B cell (primary cell): ENCODE results near the gene MAGOHB.
A peak's percentile ranks its signal among the peaks of the same experiment; 100 is the strongest.

Experiments used
- CTCF ChIP-seq: fragments of 200-600 bp; IDR thresholded peaks from one replicate; pipeline ENCODE4 v1.8.0; 2022; ENCODE audit warnings: antibody characterized with exemption, mild to moderate bottlenecking
- EZH2 ChIP-seq: IDR thresholded peaks from 2 replicates; pipeline ENCODE4 v1.6.1; 2012; ENCODE audit warnings: borderline replicate concordance, low read depth, mild to moderate bottlenecking, moderate library complexity, low read length; ENCODE audit not compliant: insufficient read depth, poor library complexity, severe bottlenecking

DNA sequence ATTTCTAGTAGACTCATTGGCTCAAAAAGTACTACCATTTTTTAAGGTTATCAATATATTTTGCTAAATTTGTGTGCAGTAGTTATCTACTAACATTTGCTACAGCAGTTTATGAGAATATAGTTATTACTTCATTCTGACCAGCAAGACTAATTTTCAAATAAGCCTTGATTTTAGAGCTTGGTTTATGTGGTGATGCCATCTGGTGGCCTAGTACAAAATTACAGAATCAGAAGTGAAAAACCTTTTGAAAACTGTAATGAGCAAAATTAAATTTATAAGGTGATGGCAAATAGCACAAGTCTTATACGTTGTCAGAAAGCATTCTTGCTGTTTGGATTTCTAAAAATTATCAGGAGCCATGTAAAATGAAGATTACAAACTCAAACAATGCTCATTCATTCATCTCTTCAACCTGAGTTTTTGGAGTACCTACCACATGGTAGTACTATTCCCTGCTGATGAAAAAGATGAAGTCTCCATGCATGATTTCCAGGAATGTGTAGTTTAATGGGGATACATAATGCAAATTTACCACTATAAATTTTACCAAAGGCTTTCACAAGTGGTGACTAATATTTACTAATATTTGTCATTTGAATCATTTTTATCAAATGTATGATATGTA, 51.0 kb downstream of the MAGOHB start:
- TF ChIP-seq CTCF (peak; percentile 89), EZH2 (no peak)
